Measurements from ENCODE around the gene MTA1.

Gene MTA1

DNA sequence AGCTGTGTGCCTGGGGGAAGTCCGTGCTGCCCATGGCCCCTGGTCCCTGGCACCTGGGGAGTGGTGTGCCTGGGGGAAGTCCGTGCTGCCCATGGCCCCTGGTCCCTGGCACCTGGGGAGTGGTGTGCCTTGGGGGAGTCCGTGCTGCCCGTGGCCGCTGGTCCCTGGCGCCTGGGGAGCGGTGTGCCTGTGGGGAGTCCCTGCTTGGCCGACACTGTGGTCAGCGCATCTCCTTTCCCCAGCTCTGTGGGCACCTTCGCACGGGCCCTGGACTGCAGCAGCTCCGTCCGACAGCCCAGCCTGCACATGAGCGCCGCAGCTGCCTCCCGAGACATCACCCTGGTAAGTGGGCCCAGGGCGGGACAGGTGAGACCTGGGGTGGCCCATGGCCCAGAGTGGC is 40.5 kb downstream of the MTA1 start:
- no peaks in the 10 kb centered on the region for H3K9me3 Mint-ChIP-seq
- peaks cover 17% of the 10 kb centered on the region for H3K36me3 Mint-ChIP-seq (ENCODE audit: low read depth)
- peaks cover 3% of the 10 kb centered on the region for H3K27me3 Mint-ChIP-seq (ENCODE audit: low read depth, poor library complexity)
- H3K4me1 Mint-ChIP-seq = peaks cover 7% of the 10 kb centered on the region
- no peak overlapping the region for H3K27ac Mint-ChIP-seq
- TF ChIP-seq, protein P1, sequence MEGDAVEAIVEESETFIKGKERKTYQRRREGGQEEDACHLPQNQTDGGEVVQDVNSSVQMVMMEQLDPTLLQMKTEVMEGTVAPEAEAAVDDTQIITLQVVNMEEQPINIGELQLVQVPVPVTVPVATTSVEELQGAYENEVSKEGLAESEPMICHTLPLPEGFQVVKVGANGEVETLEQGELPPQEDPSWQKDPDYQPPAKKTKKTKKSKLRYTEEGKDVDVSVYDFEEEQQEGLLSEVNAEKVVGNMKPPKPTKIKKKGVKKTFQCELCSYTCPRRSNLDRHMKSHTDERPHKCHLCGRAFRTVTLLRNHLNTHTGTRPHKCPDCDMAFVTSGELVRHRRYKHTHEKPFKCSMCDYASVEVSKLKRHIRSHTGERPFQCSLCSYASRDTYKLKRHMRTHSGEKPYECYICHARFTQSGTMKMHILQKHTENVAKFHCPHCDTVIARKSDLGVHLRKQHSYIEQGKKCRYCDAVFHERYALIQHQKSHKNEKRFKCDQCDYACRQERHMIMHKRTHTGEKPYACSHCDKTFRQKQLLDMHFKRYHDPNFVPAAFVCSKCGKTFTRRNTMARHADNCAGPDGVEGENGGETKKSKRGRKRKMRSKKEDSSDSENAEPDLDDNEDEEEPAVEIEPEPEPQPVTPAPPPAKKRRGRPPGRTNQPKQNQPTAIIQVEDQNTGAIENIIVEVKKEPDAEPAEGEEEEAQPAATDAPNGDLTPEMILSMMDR (IDR thresholded peaks at IDR 0.05) = no peak
- no peak overlapping the region for H3K4me3 Mint-ChIP-seq
- no peak for DNase-seq

DNA sequence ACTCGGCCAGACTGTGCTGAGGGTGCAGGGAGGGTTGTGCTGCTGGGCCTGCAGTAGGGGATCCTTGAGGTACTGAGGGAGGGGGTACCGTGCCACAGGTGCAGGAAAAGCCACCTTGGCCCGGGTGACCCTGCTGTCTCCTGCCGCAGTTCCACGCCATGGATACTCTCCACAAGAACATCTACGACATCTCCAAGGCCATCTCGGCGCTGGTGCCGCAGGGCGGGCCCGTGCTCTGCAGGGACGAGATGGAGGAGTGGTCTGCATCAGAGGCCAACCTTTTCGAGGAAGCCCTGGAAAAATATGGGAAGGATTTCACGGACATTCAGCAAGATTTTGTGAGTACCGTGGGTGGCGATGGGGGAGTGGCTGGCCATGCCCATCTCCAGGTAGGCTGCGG is 41.0 kb downstream of the MTA1 start:
- Mint-ChIP-seq H3K4me3 (no peak overlapping the region), H3K27ac (no peak overlapping the region), H3K9me3 (no peaks in the 10 kb centered on the region), H3K27me3 (ENCODE audit: low read depth, poor library complexity) (peaks cover 3% of the 10 kb centered on the region), H3K4me1 (peaks cover 7% of the 10 kb centered on the region), H3K36me3 (ENCODE audit: low read depth) (peaks cover 16% of the 10 kb centered on the region)
- no peak for DNase-seq
- TF ChIP-seq, protein P1 (IDR thresholded peaks at IDR 0.05) = no peak

DNA sequence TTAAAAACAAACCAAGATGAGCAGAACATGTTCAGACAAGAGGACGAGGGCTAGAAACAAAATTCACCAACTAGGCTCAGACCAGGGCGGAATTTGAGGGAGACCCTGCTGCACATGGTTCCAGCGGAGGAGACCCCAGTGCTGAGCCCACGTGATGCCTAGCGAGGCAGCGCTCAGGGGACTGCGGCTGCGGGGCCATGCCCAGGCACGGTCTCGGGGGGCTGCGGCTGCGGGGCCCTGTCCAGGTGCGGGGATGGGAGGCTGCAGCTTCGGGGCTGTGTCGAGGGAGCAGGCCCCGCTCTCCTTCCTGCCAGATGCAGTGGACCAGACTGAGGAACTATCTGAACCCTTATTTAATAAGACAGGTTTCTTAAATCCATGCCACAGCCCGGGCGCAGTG is 42.3 kb downstream of the MTA1 start:
- peaks cover 14% of the 10 kb centered on the region for H3K36me3 Mint-ChIP-seq (ENCODE audit: low read depth)
- H3K4me1 Mint-ChIP-seq = peaks cover 7% of the 10 kb centered on the region
- H3K9me3 Mint-ChIP-seq = no peaks in the 10 kb centered on the region
- DNase-seq = no peak
- no peak overlapping the region for H3K27ac Mint-ChIP-seq
- H3K27me3 Mint-ChIP-seq (ENCODE audit: low read depth, poor library complexity) = peaks cover 3% of the 10 kb centered on the region
- no peak overlapping the region for H3K4me3 Mint-ChIP-seq
- TF ChIP-seq, protein P1 (IDR thresholded peaks at IDR 0.05) = no peak

DNA sequence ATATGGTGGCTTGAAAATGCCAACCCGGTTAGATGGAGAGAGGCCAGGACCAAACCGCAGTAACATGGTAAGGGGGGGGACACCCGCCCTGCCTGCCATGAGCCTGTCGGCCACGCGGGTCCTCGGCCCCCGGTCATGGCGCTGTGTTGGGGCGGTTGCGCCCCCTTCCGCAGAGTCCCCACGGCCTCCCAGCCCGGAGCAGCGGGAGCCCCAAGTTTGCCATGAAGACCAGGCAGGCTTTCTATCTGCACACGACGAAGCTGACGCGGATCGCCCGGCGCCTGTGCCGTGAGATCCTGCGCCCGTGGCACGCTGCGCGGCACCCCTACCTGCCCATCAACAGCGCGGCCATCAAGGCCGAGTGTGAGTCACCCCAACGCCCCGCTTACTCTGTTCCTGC is 44.9 kb downstream of the MTA1 start:
- peaks cover 14% of the 10 kb centered on the region for H3K36me3 Mint-ChIP-seq (ENCODE audit: low read depth)
- H3K9me3 Mint-ChIP-seq = no peaks in the 10 kb centered on the region
- peaks cover 3% of the 10 kb centered on the region for H3K27me3 Mint-ChIP-seq (ENCODE audit: low read depth, poor library complexity)
- H3K4me1 Mint-ChIP-seq = peaks cover 7% of the 10 kb centered on the region
- TF ChIP-seq, protein P1 (IDR thresholded peaks at IDR 0.05) = no peak
- no peak overlapping the region for H3K4me3 Mint-ChIP-seq
- no peak for DNase-seq
- H3K27ac Mint-ChIP-seq = no peak overlapping the region

DNA sequence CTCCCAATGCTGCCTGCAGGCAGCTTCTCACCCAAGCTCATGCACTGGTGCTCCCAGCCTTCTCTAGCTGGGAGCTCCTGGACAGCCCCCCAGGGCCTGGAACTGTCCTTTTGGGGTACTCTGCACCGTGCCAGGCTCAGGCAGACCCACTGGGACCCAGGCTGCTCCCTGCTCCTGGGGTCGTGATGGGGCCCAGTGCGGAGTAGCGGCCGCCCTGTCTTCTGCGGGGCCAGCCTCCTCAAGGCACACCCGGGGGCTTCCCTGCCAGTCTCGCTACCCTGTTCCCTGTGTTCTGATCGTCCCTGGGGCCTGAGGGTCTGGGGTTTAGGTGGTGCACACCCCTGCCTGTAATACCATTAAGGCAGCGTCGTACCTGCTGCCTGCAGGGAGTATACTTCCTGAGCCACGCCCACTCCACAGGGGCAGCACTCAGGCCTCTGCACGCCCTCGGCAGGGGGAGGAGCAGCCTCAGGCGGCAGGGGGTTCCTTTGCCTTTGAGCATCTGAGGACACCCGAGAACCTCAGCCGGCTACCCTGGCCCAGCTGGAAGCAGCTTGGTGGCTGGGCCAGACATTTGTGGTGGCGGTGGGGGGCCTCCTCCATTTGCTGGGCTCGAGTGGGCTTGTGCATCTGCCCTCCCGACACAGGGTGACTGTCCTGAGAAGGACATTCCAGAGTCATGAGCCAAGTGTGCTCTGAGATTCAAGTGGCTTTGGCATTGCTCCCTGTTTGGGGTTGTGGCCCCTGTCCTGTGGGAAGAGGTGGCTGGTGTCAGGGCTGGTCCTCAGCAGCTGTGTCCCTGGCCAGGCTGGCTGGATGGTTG is 45.8 kb downstream of the MTA1 start:
- no peak overlapping the region for H3K4me3 Mint-ChIP-seq
- H3K27ac Mint-ChIP-seq = no peak overlapping the region
- peaks cover 3% of the 10 kb centered on the region for H3K27me3 Mint-ChIP-seq (ENCODE audit: low read depth, poor library complexity)
- H3K9me3 Mint-ChIP-seq = no peaks in the 10 kb centered on the region
- H3K4me1 Mint-ChIP-seq = peaks cover 10% of the 10 kb centered on the region
- TF ChIP-seq, protein P1 (IDR thresholded peaks at IDR 0.05) = no peak
- no peak for DNase-seq
- peaks cover 14% of the 10 kb centered on the region for H3K36me3 Mint-ChIP-seq (ENCODE audit: low read depth)
